GM19438 (cell line): Measurements from ENCODE around the gene CFAP410.

ENCODE experiments used
- ATAC-seq: cut with Tn5 transposase; IDR thresholded peaks from one replicate; pipeline ENCODE4 v1.9.1; 2021; ENCODE audit warnings: low read depth; ENCODE audit not compliant: unreplicated experiment

Gene CFAP410

DNA sequence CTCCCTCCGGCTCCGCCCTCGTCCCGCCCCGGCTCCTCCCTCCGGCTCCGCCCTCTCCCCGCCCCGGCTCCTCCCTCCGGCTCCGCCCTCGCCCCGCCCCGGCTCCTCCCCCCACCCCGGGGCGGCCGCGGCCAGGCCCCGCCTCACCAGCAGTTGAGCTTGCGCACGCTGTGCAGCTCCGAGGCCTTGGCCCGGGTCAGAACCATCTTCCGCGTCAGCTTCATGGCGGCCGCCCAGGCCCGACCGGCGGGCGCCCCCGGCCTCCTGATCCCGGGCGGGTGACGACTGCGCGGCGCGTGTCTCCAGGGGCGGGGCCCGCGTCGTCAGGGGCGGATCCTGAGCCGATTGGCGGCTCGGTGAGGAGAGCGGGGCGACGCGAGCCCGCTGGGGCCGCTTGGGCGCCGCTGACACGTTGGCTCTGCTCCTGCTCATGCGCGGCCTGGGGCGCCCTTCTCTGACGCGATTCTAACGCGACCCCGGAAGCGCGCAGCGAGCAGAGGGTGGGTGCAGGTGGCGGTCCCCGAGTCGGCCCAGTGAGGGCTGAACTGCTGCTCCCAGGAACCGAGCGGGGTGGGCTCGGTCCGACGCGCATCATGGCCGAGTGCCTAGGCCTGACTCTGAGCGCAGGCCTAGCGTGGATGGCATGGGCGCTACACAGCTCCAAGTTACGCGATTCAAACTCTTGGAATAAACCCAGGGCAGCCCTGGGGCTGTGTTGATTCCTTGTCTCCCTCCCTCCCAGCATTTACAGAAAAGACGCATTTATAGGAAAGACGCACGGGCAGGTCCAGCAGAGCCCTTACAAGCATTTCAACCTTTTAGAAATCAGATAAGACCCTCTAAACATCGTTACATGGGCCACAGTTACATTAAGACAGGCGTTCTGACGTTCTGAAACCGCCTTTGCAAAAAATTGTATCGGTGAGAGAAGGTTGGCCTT, at the start of gene CFAP410:
CFAP410 (minus strand) TSS at position 420 of the 940 bp plus-strand sequence; CDS start at position 224, 196 bp downstream.
- peak; percentile 69 for ATAC-seq

DNA sequence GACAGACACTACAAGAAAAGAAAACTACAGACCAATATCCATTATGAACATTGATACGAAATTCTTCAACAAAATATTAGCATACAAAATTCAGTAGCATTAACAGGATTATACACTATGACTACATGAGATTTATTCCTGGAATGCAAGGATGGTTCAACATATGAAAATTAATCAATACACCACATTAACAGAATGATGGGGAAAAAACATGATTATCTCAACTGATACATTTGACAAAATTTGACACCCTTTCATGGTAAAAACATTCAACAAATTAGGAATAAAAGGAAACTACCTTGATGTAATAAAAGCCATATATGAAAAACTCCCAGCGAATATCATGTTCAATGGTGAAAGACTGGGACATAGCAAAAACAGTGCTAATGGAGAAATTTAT, 45.8 kb upstream of the CFAP410 start:
- no peak for ATAC-seq

DNA sequence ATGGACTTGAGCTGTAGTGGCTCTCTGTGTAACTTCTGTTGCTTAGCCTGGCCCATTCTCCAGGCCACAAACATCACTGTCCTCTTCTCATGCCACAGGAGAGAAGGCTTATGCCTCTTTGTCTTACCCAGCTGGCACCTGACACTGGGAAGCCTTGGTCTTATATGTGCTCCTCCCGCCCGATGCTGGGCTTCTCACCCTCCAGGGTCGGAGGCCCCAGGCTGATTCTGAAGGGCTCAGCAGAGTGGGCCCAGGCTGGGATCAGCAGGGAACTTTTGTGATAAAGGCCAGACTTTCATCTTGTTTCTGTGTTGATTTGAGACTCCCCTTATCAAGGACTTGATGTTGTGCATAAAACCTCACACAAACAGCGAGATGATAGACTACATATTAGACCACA, 44.0 kb upstream of the CFAP410 start:
- ATAC-seq: no peak

DNA sequence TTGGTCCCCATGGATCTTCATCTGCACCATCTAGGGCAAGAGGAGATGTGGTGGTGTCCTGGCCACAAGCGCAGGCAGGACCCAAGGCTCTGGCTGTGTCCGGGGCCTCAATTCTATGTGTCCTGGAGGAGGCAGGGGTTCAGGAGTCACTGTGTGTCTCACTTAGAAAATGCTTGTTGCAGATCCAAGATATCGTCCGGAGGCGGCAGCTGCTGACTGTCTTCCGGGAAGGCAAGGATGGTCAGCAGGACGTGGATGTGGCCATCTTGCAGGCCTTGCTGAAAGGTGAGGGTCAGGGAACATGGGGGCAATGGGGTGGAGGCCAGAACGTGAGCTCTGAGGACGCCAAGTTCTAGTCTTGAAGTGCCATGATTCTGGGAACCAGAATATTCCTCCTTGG, 43.3 kb upstream of the CFAP410 start:
- ATAC-seq: no peak

DNA sequence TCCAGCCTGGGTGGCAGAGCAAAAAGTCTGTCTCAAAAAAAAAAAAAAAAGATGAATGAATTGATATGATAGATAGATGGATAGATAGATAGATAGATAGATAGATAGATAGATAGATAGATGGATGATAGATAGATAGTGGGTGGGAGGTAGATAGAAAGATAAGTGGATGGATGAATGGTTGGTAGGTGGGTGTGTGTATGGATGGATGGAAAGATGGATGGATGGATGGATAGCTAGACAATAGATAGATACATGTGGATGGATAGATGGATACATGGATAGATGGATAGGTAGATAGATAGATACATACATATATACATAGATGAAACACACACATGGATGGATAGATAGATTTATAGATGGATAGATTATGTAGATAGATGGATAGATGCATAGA, 42.7 kb upstream of the CFAP410 start:
- no peak for ATAC-seq

DNA sequence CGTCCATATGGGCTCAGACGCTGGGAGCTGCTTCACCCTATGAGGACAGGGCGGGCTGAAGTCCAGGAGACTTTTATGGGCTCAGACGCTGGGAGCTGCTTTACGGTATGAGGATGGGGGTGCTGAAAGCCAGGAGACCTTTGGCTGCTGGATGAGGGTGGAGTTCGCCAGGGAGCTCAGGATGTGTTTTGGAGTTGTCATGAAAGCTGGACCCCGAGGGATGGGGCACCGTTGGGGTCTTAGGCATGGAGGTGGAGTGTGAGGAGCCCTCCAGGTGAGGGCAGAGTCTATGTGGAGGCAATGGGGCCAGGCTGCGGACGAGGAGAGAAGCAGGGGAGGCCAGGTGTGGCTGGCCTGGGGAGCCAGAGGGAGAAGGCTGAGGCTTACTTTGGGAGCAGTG, 41.7 kb upstream of the CFAP410 start:
- no peak for ATAC-seq

DNA sequence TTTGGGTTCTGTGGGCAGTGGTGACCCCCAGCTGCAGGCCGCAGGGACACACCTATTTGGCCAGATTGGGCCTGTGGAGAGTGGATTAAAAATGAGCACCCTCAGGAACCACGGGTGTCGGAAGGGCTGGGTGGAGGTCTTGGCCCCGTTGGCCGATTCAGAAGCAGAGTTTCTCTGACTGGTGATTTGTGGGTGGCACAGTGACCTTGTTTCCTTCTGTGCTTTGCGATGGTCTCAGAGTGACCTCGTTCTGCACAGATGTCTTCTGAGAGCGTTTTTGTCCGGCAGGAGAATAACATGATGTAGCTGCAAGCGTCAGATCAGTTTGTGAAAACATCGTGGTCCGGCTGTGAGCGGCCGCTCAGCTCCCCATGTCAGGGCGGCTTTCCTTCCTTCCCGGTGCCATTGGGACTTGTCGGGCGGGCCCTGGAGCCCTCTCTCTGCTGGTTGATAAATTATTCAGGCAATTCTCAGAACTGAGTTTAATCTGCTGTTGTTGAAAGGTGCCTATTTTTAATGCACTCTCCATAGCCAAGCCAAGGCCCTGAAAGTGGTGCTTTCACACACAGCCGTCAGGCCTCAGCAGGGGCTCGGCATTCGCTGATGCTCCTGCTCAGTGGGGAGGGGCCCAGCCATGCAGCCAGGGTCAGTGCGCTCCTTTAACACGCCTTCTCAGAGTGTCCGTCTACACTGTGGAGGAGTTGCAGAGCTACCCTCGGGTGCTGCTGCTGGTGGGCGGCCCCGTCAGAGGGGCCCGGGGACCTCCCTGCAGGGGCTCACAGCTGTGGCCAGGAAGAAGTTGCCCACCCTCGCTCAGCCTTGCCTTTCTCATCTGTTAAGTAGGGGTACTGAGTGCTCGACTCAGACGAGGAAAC, 41.0 kb upstream of the CFAP410 start:
- ATAC-seq: no peak

DNA sequence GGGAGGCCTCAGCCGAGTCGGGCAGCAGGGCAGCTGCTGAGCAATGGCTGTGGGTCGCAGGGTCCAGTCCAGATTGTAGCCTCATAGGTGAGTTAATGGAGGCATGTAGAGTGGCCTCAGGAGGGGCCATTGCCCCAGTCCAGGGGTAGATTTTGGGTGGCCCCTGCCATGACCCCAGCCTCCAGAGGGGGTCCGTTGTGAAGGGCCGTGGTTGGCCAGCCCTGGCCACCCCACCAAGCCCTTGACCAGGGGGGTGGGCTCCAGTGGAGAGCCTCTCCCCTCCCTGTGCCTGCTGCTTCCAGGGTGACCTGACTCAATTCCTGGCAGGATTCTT, 40.3 kb upstream of the CFAP410 start:
- ATAC-seq: no peak

DNA sequence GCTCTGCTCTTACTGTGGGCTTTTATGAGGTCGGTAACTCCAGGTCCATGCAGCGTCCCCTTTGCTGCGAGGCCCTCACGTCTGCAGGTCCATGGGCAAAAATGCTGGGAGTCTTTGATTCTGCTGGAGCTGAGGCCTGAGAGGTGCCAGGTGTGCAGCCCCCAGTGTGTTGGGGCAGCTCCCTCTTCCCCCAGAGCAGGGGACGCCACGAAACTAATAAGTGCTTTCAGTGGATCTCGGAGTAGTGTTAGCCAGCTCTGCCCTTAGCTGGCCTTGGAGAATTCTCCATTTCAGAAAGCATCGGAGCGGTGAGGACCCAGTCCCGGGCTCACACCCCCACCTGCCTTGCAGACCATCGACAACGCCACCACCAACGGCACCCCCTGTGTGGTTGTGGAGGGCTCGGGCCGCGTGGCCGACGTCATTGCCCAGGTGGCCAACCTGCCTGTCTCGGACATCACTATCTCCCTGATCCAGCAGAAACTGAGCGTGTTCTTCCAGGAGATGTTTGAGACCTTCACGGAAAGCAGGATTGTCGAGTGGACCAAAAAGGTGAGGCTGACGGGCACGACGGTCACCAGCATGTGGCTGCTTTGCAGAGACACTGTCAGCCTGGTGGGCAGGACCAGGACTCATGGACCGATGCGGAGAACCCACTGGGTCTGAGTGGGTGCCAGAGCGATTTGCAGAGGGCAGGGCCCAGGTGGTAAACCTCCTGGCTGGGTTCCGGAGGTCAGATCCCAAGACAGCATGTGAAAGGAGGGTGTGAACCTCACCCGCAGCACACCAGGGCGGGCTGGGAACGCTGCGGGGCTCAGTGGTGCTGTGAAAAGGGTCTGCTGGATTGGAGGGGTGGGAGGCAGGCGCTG, 39.7 kb upstream of the CFAP410 start:
- ATAC-seq: no peak

DNA sequence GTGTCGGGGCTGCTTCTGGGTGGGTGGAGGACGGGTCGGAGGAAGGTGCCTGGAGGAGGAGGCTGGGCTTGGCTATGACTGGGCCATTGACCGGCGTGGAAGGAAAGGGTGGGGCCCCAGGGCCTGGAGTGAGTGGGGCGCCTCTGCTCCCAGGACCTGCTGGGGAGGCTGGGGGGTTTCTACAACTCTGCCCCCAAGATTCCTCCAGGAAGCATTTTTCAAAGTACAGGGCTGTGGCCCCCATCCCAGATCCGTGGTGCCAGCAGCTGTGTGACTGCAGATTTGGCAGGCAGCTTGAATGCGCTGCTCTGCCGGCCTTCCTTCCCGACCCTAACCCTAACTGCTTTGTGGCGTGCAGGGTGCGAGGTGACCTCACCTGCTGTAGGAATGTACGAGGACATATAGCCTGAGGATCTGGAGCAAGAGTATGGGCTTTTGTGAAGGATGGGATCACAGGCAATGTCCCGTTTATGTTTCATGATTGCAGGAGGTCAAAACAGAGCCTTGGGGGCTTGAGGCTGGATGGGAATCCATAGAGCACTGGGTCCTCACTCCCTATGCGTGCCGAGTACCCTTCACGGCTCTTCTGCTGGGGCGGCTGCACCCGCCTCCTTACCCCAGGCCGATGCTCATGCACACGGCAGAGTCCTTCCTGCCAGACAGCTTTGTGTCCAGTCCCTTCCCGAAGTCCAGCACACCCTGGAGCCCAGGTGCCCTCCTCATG, 38.9 kb upstream of the CFAP410 start:
- ATAC-seq: no peak

DNA sequence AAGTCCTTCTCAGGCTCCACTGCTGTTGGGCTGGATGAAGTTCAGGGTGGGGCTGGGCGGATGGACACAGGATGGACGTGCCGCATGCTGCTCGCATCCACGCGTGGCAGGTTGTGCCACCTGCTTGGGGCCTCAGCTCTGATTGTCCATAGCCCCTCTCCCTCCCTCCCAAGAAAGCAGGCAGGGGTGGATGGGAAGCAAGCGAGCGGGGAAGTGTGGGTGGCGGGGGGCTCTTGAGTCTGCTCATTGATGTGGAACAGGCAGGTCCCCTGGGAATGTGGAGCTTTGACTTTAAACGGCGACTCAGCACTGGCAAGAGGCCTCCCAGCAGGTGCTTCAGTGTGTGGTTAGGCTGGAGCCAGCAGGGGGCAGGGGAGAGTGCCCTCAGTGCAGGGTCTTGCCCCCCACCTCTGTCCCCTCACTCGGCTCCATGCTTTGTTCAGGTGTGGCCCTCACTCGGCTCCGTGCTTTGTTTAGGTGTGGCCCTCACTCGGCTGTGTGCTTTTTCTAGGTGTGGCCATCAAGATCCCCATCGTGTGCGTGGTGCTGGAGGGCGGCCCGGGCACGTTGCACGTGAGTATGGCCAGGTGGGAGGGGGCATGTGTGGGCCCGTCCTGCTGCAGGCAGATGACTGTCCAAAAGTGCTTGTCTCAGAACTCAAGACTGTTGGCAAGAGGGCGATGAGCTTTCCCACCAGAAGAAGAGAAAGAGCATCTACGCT, 38.2 kb upstream of the CFAP410 start:
- no peak for ATAC-seq

DNA sequence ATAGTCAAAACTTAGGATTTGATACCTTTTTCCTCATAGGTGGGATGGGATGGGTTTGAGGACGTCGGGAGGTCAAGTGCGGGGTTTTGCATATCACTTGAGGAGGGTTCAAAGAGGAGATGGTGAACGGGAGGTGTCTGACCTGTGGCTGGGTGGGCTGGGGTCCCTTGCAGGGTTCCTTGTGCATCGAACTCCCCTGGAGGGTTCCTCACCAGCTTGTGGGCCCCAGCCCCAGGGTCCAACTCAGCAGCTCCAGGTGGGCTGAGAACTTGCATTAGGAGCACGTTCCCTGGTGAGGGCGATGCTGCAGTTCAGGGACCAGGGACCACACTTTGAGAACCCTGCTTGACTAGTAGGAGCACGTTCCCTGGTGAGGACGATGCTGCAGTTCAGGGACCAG, 37.4 kb upstream of the CFAP410 start:
- no peak for ATAC-seq

DNA sequence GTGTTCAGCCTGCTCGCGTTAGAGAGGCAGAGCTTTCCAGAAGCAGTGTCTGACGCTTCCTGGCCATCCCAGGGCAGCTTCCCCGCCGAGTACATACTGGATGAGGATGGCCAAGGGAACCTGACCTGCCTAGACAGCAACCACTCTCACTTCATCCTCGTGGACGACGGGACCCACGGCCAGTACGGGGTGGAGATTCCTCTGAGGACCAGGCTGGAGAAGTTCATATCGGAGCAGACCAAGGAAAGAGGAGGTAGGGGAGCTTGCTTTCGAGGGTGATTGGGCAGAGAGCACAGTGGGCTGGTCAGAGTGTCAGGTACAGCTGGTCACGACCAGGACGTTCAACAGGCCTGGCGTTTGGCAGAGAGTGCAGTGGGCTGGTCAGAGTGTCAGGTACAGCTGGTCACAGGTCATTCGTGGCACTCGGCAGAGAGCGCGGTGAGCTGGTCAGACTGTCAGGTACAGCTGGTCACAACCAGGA, 36.6 kb upstream of the CFAP410 start:
- no peak for ATAC-seq

DNA sequence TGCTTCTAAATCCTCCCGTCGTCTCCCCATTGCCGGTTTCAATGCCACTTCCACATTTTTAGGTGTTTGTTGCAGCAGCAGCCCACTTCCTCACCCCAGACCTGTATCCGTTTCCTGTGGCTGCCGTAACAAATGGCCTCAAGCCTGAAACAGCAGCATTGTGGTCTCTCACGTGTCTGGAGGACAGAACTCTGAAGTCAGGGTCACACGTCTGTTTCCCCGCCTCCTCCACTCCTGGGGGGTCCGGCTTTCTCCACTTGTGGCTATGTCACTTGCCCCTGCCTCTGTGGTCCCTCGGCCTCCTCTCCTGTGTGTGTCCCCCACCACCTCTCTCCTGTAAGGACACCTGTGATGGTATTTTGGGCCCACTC, 36.1 kb upstream of the CFAP410 start:
- no peak for ATAC-seq

DNA sequence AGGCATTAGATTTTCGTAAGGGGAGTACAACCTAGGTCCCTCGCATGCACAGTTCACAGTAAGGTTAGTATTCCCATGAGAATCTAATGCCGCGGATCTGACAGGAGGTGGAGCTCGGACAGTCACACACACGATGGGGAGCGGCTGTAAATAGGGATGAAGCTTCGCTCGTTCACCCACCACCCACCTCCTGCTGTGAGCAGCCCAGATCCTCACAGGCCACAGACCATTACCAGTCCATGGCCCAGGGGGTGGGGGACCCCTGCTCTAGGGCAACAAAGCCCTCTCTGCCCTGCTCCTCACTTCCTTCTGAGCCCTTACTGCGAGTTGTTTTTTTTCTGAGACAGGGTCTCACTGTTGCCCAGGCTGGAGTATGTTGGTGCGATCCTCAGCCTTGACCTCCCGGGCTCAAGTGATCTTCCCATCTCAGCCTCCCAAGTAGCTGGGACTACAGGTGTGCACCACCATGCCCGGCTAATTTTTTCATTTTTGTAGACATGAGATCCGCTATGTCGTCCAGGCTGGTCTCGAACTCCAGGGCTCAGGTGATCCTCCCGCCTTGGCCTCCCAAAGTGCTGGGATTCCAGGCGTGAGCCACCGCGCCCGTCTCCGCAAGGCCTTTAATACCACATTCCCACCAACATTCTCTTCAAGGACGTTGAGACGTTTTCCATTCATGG, 35.6 kb upstream of the CFAP410 start:
- ATAC-seq: no peak

DNA sequence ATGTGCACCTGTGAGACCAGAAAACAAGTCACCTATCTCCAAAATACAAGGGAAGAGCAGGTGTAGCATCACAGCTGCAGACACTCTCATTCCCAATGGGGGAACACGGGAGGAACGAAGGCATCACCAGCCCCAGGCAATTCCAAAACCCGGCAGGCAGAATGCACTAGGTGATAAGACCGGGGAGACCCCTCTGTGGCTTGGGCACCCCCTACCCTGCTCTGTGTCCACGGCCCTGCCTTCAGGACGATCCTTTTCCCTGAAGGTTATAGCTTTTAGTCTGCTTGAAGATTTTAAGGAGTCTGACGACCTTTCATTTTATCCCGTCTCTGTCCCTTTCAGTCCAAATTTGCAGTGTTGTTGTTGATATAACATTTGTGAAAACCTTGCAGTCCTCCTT, 33.4 kb upstream of the CFAP410 start:
- no peak for ATAC-seq

DNA sequence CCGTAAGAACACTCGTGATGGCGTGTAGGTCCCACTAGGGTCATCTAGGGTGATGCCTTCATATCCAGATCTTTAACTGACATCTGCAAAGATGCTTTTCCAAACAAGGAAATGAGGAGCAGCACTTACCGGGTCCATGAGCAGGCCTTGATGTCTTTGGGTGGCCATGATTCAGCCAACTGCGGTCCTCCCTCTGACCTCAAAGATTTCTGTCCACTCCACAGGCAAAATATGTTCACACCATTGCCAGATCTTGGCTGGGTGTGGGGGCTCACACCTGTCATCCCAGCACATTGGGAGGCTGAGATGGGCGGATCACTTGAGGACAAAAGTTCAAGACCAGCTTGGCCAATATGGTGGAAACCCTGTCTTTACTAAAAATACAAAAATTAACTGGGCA, 32.4 kb upstream of the CFAP410 start:
- ATAC-seq: no peak

DNA sequence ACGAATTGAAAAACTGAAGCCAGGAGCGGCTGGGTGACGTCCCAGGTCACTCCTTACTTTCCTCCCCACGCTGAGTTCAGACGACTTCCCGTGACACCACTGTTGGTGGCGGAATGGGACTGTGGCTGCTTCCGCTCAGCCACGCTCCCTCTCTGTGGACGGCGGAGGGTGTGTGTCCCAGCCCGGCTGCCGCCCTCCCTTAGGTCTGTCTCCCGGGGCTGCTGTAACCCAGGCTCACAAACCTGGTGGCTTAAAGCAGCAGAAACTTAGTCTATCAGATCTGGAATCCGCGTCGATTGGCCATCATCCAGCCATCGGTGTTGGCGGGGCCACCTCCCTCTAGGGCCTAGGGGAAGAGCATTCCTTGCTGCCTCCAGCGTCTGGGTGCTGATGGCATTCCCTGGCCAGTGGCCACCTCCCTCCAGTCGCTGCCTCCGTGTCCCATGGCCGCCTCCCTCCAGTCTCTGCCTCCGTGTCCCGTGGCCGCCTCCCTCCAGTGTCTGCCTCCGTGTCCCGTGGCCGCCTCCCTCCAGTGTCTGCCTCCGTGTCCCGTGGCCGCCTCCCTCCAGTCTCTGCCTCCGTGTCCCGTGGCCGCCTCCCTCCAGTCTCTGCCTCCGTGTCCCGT, 31.7 kb upstream of the CFAP410 start:
- no peak for ATAC-seq
